ENCODE results near the gene CDHR2. TPM values are rescaled to one million over a fixed set of nuclear protein-coding genes. Genes with fewer than 3 reads are reported as not detected.
"Not testable (repeated sequence)": the region's sequence is repeated elsewhere in the genome, so short reads cannot be mapped to it uniquely, and the experiment has no call there.

CDHR2 gene
- total RNA-seq, 1 donor from 2014 or later = 0.08 TPM

- intact Hi-C loops (cut with micrococcal nuclease) = no loop called here
- peaks cover 26% of the 10 kb centered on the region for H3K4me1 Mint-ChIP-seq (ENCODE audit: low read depth)
- H3K4me3 Mint-ChIP-seq = no peak overlapping the region
- H3K9me3 Mint-ChIP-seq = no peaks in the 10 kb centered on the region
- H3K27me3 Mint-ChIP-seq (ENCODE audit: insufficient read depth) = peaks cover 3% of the 10 kb centered on the region
- H3K27ac Mint-ChIP-seq = no peak overlapping the region
- H3K36me3 Mint-ChIP-seq (ENCODE audit: low read depth) = no peaks in the 10 kb centered on the region
- DNase-seq (ENCODE audit: low spot score) = no peak
These were observed 729 bp downstream of the CDHR2 start for GRCh38 chr5:176549871-176550270.

DNA sequence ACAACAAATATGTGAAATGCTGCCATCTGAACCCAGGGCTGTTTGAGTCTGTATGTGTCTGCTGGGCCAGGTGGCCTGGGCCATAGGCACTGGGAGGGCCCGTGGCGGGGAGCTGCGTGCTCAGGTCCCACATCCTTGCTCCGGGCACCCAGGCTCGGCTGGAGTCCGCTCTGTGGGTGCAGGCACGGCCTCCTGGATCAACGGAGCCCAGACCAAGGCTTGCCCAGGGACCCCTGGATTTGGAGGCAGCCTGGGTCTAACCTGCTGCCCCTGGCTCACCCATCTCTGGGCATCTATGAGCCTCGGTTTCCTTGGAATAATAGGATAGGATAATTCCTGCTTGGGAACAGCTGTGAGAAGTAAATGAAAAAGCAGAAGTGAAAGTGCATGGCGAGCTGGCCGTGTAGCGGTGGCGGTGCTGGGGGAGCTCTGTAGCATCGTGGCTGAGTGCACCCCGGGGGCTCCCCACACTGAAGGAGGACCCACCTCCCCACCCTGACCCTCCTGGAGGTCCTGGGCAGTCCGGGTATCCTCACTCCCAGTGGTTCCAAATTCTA, 1.2 kb downstream of the CDHR2 start:
- Mint-ChIP-seq H3K4me1 (ENCODE audit: low read depth) (peaks cover 29% of the 10 kb centered on the region), H3K9me3 (no peaks in the 10 kb centered on the region), H3K4me3 (no peak overlapping the region), H3K27me3 (ENCODE audit: insufficient read depth) (peaks cover 3% of the 10 kb centered on the region), H3K36me3 (ENCODE audit: low read depth) (no peaks in the 10 kb centered on the region), H3K27ac (no peak overlapping the region)
- intact Hi-C loops (cut with micrococcal nuclease) = no loop called here
- no peak for DNase-seq (ENCODE audit: low spot score)

DNA sequence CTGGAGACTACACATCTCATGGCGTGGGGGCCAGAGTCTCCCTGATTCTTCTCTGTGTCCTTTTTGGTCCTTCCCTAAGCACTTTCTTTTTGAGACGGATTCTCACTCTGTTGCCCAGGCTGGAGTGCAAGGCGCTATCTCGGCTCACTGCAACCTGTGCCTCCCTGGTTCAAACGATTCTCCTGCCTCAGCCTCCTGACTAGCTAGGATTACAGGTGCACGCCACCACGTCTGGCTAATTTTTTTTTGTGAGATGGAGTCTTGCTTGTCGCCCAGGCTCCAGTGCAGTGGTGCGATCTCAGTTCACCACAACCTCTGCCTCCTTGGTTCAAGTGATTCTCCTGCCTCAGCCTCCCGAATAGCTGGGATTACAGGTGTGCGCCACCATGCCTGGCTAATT, 1.8 kb downstream of the CDHR2 start:
- H3K36me3 Mint-ChIP-seq (ENCODE audit: low read depth); H3K4me3 Mint-ChIP-seq; H3K27me3 Mint-ChIP-seq (ENCODE audit: insufficient read depth); H3K27ac Mint-ChIP-seq; DNase-seq (ENCODE audit: low spot score); H3K9me3 Mint-ChIP-seq; intact Hi-C loops (cut with micrococcal nuclease): not testable (repeated sequence)
- peaks cover 34% of the 10 kb centered on the region for H3K4me1 Mint-ChIP-seq (ENCODE audit: low read depth)

DNA sequence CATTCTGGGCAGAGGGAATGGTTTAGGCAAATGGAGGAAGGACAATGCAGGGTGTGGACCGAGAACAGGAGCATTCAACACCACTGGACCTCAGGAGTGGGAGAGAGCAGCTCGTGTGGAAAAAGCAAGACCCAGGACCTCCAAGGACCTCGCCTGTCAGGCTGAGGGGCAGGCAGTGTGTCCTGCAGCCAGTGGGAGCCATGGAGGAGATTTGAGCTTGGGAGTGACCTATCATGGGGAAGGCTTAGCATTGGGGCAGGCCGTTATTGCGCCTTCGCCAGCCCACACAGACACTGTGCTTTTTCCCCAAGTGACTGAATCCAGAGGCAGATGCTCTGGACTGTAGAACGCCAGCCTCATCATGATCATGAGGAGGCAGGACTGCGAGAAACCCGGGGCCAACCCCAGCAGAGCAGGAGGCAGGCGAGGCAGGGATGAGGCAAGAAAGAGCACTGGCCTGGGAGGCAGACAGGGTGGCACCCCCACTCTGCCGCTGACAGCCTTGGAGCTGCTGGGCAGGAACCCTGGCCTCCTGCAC, 3.3 kb downstream of the CDHR2 start:
- H3K27me3 Mint-ChIP-seq (ENCODE audit: insufficient read depth) = peaks cover 3% of the 10 kb centered on the region
- H3K4me1 Mint-ChIP-seq (ENCODE audit: low read depth) = peaks cover 35% of the 10 kb centered on the region
- no peak overlapping the region for H3K27ac Mint-ChIP-seq
- no peaks in the 10 kb centered on the region for H3K9me3 Mint-ChIP-seq
- intact Hi-C loops (cut with micrococcal nuclease) = no loop called here
- no peak for DNase-seq (ENCODE audit: low spot score)
- no peaks in the 10 kb centered on the region for H3K36me3 Mint-ChIP-seq (ENCODE audit: low read depth)
- no peak overlapping the region for H3K4me3 Mint-ChIP-seq

- H3K27me3 Mint-ChIP-seq (ENCODE audit: insufficient read depth) = peaks cover 3% of the 10 kb centered on the region
- H3K4me3 Mint-ChIP-seq = no peak overlapping the region
- H3K36me3 Mint-ChIP-seq (ENCODE audit: low read depth) = no peaks in the 10 kb centered on the region
- intact Hi-C loops (cut with micrococcal nuclease) = no loop called here
- H3K4me1 Mint-ChIP-seq (ENCODE audit: low read depth) = peaks cover 30% of the 10 kb centered on the region
- H3K9me3 Mint-ChIP-seq = no peaks in the 10 kb centered on the region
- H3K27ac Mint-ChIP-seq = no peak overlapping the region
- DNase-seq (ENCODE audit: low spot score) = no peak
These were observed 4.3 kb downstream of the CDHR2 start for GRCh38 chr5:176553260-176554085.

GRCh38 chr5:176557846-176558245, 8.7 kb downstream of the CDHR2 start:
- no peak for DNase-seq (ENCODE audit: low spot score)
- Mint-ChIP-seq H3K9me3 (no peaks in the 10 kb centered on the region), H3K4me1 (ENCODE audit: low read depth) (peaks cover 51% of the 10 kb centered on the region), H3K27ac (no peak overlapping the region), H3K36me3 (ENCODE audit: low read depth) (no peaks in the 10 kb centered on the region), H3K4me3 (no peak overlapping the region), H3K27me3 (ENCODE audit: insufficient read depth) (peaks cover 8% of the 10 kb centered on the region)
- intact Hi-C loops (cut with micrococcal nuclease) = no loop called here

GRCh38 chr5:176559683-176560082, 10.5 kb downstream of the CDHR2 start:
- no peak overlapping the region for H3K4me3 Mint-ChIP-seq
- H3K27me3 Mint-ChIP-seq (ENCODE audit: insufficient read depth) = peaks cover 5% of the 10 kb centered on the region
- no peaks in the 10 kb centered on the region for H3K9me3 Mint-ChIP-seq
- no peak overlapping the region for H3K27ac Mint-ChIP-seq
- H3K36me3 Mint-ChIP-seq (ENCODE audit: low read depth) = no peaks in the 10 kb centered on the region
- intact Hi-C loops (cut with micrococcal nuclease) = no loop called here
- no peak for DNase-seq (ENCODE audit: low spot score)
- H3K4me1 Mint-ChIP-seq (ENCODE audit: low read depth) = peaks cover 36% of the 10 kb centered on the region

- intact Hi-C loops (cut with micrococcal nuclease) = no loop called here
- Mint-ChIP-seq H3K4me1 (ENCODE audit: low read depth) (peaks cover 29% of the 10 kb centered on the region), H3K27me3 (ENCODE audit: insufficient read depth) (peaks cover 5% of the 10 kb centered on the region), H3K4me3 (no peak overlapping the region), H3K27ac (no peak overlapping the region), H3K36me3 (ENCODE audit: low read depth) (no peaks in the 10 kb centered on the region), H3K9me3 (no peaks in the 10 kb centered on the region)
- DNase-seq (ENCODE audit: low spot score) = no peak
These were observed 11.2 kb downstream of the CDHR2 start for GRCh38 chr5:176560364-176560763.

- Mint-ChIP-seq H3K4me3 (no peak overlapping the region), H3K4me1 (ENCODE audit: low read depth) (peaks cover 27% of the 10 kb centered on the region), H3K27me3 (ENCODE audit: insufficient read depth) (peaks cover 7% of the 10 kb centered on the region), H3K27ac (no peak overlapping the region), H3K36me3 (ENCODE audit: low read depth) (no peaks in the 10 kb centered on the region), H3K9me3 (no peaks in the 10 kb centered on the region)
- DNase-seq (ENCODE audit: low spot score) = no peak
- intact Hi-C loops (cut with micrococcal nuclease) = no loop called here
These were observed 12.1 kb downstream of the CDHR2 start for GRCh38 chr5:176561259-176561658.

- Mint-ChIP-seq H3K9me3 (no peaks in the 10 kb centered on the region), H3K4me3 (no peak overlapping the region), H3K27me3 (ENCODE audit: insufficient read depth) (peaks cover 7% of the 10 kb centered on the region), H3K4me1 (ENCODE audit: low read depth) (peaks cover 27% of the 10 kb centered on the region), H3K36me3 (ENCODE audit: low read depth) (no peaks in the 10 kb centered on the region), H3K27ac (no peak overlapping the region)
- no peak for DNase-seq (ENCODE audit: low spot score)
- intact Hi-C loops (cut with micrococcal nuclease) = no loop called here
These were observed 13.0 kb downstream of the CDHR2 start for GRCh38 chr5:176562189-176562588.

DNA sequence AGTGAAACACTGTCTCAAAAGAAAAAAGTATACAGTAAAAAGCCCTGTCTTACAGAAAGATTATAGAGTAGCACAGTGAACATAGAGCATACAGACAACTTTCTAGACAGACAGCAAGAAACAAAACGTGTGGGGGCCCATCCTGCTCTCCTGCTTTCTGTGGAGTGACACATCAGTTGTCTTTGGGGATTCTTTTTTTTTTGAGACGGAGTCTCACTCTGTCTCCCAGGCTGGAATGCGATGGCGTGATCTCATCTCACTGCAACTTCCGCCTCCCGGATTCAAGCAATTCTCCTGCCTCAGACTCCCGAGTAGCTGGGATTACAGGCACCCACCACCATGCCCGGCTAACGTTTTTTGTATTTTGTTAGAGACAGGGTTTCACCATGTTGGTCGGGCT, 14.9 kb downstream of the CDHR2 start:
- intact Hi-C loops (cut with micrococcal nuclease) = no loop called here
- H3K27me3 Mint-ChIP-seq (ENCODE audit: insufficient read depth) = peaks cover 7% of the 10 kb centered on the region

DNA sequence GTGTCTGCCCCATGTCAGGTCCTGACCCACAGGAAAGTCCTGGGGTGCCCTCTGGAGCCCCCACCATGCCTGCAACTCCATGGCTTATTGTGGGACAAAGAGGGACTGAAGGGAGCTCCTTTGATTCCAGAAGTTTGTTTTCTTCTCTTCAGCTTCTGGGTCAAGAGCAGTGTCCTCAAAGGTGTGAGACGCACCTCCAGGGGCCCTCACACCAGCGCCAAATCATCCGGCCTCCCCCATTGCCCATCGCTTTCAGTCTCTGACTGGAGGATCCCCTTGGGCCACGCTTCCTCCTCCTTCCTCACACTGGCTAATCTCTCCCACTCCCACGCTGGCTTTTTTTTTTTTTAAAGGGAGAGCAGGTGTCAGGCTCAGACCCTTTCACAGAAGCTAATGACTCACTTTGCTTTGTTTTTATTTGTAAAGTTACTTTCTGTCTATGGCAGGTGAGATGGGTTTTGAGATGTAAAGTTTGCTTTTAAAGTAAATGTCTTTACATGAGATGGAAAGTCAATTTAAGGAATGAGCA, 16.7 kb downstream of the CDHR2 start:
- peaks cover 16% of the 10 kb centered on the region for H3K4me1 Mint-ChIP-seq (ENCODE audit: low read depth)
- H3K4me3 Mint-ChIP-seq = no peak overlapping the region
- intact Hi-C loops (cut with micrococcal nuclease) = no loop called here
- DNase-seq (ENCODE audit: low spot score) = no peak
- H3K27ac Mint-ChIP-seq = no peak overlapping the region
- H3K27me3 Mint-ChIP-seq (ENCODE audit: insufficient read depth) = peaks cover 4% of the 10 kb centered on the region
- H3K9me3 Mint-ChIP-seq = no peaks in the 10 kb centered on the region
- H3K36me3 Mint-ChIP-seq (ENCODE audit: low read depth) = no peaks in the 10 kb centered on the region

More for the DNA sequence above, 14.9 kb downstream of the CDHR2 start:
- no peak overlapping the region for H3K27ac Mint-ChIP-seq
- H3K4me1 Mint-ChIP-seq (ENCODE audit: low read depth) = peaks cover 27% of the 10 kb centered on the region
- no peaks in the 10 kb centered on the region for H3K36me3 Mint-ChIP-seq (ENCODE audit: low read depth)
- DNase-seq (ENCODE audit: low spot score) = no peak
- no peak overlapping the region for H3K4me3 Mint-ChIP-seq
- no peaks in the 10 kb centered on the region for H3K9me3 Mint-ChIP-seq

- no peaks in the 10 kb centered on the region for H3K9me3 Mint-ChIP-seq
- peaks cover 1% of the 10 kb centered on the region for H3K36me3 Mint-ChIP-seq (ENCODE audit: low read depth)
- DNase-seq (ENCODE audit: low spot score) = no peak
- no peak overlapping the region for H3K27ac Mint-ChIP-seq
- intact Hi-C loops (cut with micrococcal nuclease) = no loop called here
- peaks cover 7% of the 10 kb centered on the region for H3K27me3 Mint-ChIP-seq (ENCODE audit: insufficient read depth)
- peaks cover 5% of the 10 kb centered on the region for H3K4me1 Mint-ChIP-seq (ENCODE audit: low read depth)
- H3K4me3 Mint-ChIP-seq = no peak overlapping the region
These were observed 19.5 kb downstream of the CDHR2 start for GRCh38 chr5:176568657-176569056.

All from activated T-helper 1 cell treated with anti-CD3 and anti-CD28 coated beads, Interleukin-12 subunit alpha, Interleukin-12 subunit beta, Interleukin-2, Interleukin-4 antibody, amounts not matched to agents 30 ng/mL and 10 ng/mL and 1 ng/mL, durations not matched to agents 14 hours and 24 hours and 36 hours (primary cell).